ENCODE data around the gene CFAP74.
A peak's percentile ranks its signal among the peaks of the same experiment; 100 is the strongest.

The CFAP74 gene

GRCh38 chr1:1914971-1915692 is 88.5 kb downstream of the CFAP74 start, which contains the start of gene CALML6:
TSS of gene CALML6 (plus strand) at chr1:1915260. CDS start at chr1:1915281, 21 bp downstream.
- no peak for DNase-seq

- DNase-seq = no peak
Measured at GRCh38 chr1:1914101-1914970, 89.2 kb downstream of the CFAP74 start.

GRCh38 chr1:1911350-1912041 is 92.1 kb downstream of the CFAP74 start:
- no peak for DNase-seq

- no peak for DNase-seq
Measured at GRCh38 chr1:1910651-1911331, 92.8 kb downstream of the CFAP74 start.

- DNase-seq = no peak
Measured at GRCh38 chr1:1910033-1910465, 93.5 kb downstream of the CFAP74 start.

GRCh38 chr1:1908506-1908791 is 95.1 kb downstream of the CFAP74 start:
- no peak for DNase-seq

- DNase-seq = peak; percentile 26
Measured at GRCh38 chr1:1907098-1907736, 96.4 kb downstream of the CFAP74 start.

- peak; percentile 65 for DNase-seq
Measured at GRCh38 chr1:1906185-1907097, 97.1 kb downstream of the CFAP74 start.

GRCh38 chr1:1903224-1903623 is 100.4 kb downstream of the CFAP74 start:
- DNase-seq = no peak

GRCh38 chr1:1901641-1902294 is 101.8 kb downstream of the CFAP74 start:
- DNase-seq = no peak

- DNase-seq = no peak
Measured at GRCh38 chr1:1900883-1901640, 102.5 kb downstream of the CFAP74 start.

GRCh38 chr1:1899967-1900327 is 103.6 kb downstream of the CFAP74 start:
- DNase-seq = no peak

GRCh38 chr1:1899266-1899966 is 104.2 kb downstream of the CFAP74 start:
- DNase-seq = no peak

- DNase-seq = no peak
Measured at GRCh38 chr1:1898246-1898933, 105.2 kb downstream of the CFAP74 start.

GRCh38 chr1:1895456-1896336 is 107.9 kb downstream of the CFAP74 start:
- no peak for DNase-seq

- DNase-seq = no peak
Measured at GRCh38 chr1:1895060-1895418, 108.5 kb downstream of the CFAP74 start.

GRCh38 chr1:1894354-1895059 is 109.1 kb downstream of the CFAP74 start:
- DNase-seq = no peak
